Activated CD4-positive, alpha-beta memory T cell treated with anti-CD3 and anti-CD28 coated beads for 36 hours (primary cell): ENCODE results near the gene EMC9. TPM values are rescaled to one million over a fixed set of nuclear protein-coding genes. Genes with fewer than 3 reads are reported as not detected.

ENCODE experiments used
- CTCF ChIA-PET: fragments of 350-600 bp; sonication (Branson Sonifier 250); formaldehyde crosslinking; loops from one replicate; lab custom pipeline; 2021; ENCODE audit warnings: antibody characterized with exemption, inconsistent platforms; lab: Charles Lee
- POLR2A ChIA-PET: fragments of 350-600 bp; sonication (Branson Sonifier 250); formaldehyde crosslinking; loops from one replicate; lab custom pipeline; 2021; ENCODE audit warnings: antibody characterized with exemption; lab: Charles Lee
- DNase-seq: peaks from one replicate; pipeline ENCODE4 v3.0.0-alpha.2; 2020
- H3K27ac Mint-ChIP-seq: one replicate; pipeline ENCODE4 v1.8.0; 2021; ENCODE audit warnings: mixed read lengths
- H3K27me3 Mint-ChIP-seq: one replicate; pipeline ENCODE4 v1.8.0; 2021; ENCODE audit warnings: mixed read lengths
- H3K36me3 Mint-ChIP-seq: one replicate; pipeline ENCODE4 v1.8.0; 2021; ENCODE audit warnings: mixed read lengths
- H3K4me1 Mint-ChIP-seq: one replicate; pipeline ENCODE4 v1.8.0; 2021; ENCODE audit warnings: low read depth, mixed read lengths
- H3K4me3 Mint-ChIP-seq: one replicate; pipeline ENCODE4 v1.8.0; 2021; ENCODE audit warnings: mild to moderate bottlenecking, mixed read lengths
- H3K9me3 Mint-ChIP-seq: one replicate; pipeline ENCODE4 v1.8.0; 2021; ENCODE audit warnings: mixed read lengths
- intact Hi-C: fragments of 100-400 bp; cut with micrococcal nuclease; formaldehyde crosslinking; loops from one replicate; pipeline ENCODE4 v1.15.1; 2023
- total RNA-seq, 2 experiments: library from RNA; stranded (reverse); gene quantifications; one replicate each; pipeline ENCODE4 v1.2.3, GENCODE V29; 2021

EMC9 gene
- total RNA-seq, 2 experiments from 2014 or later: 40.0 to 40.9 TPM

GRCh38 chr14:24146978-24147760, 5.8 kb upstream of the EMC9 start, which contains the start of gene RNF31:
Gene RNF31, plus strand, starts transcription at chr14:24147498. Its CDS starts 201 bp downstream, at chr14:24147699.
- H3K4me1 Mint-ChIP-seq: peaks cover 56% of the 10 kb centered on the region
- H3K9me3 Mint-ChIP-seq: no peaks in the 10 kb centered on the region
- peak within 1 kb of the TSS; percentile 99 for H3K27ac Mint-ChIP-seq
- H3K36me3 Mint-ChIP-seq: peaks cover 59% of the 10 kb centered on the region
- H3K4me3 Mint-ChIP-seq: peak within 1 kb of the TSS; percentile 100
- no peaks in the 10 kb centered on the region for H3K27me3 Mint-ChIP-seq
- peak; percentile 99 for DNase-seq
- ChIA-PET CTCF (interaction anchor here (1.0 to 6.3 kb wide), 12 partner anchors 8 to 161 kb away, joined by 3 to 76 read pairs (median 6); partner anchors contain the start of genes CIDEB, DCAF11, IRF9 and NRL), POLR2A (interaction anchor here (0.5 to 4.1 kb wide), 16 partner anchors 9 to 283 kb away, joined by 3 to 60 read pairs (median 4); partner anchors contain the start of genes CBLN3, CHMP4A, DCAF11 and IRF9)
- intact Hi-C loops: loop anchor here (1.0 to 5.0 kb wide), 10 partner anchors 11 to 284 kb away; partner anchors contain the start of genes CARMIL3, CHMP4A, DCAF11 and DHRS1

- peaks cover 58% of the 10 kb centered on the region for H3K4me1 Mint-ChIP-seq
- H3K4me3 Mint-ChIP-seq: peak within 1 kb of the TSS; percentile 100
- DNase-seq: peak; percentile 95
- peaks cover 59% of the 10 kb centered on the region for H3K36me3 Mint-ChIP-seq
- intact Hi-C loops: loop anchor here (1.0 to 5.0 kb wide), 5 partner anchors 51 to 284 kb away; partner anchors contain the start of genes CARMIL3, DHRS1, GMPR2 and NEDD8
- H3K9me3 Mint-ChIP-seq: no peaks in the 10 kb centered on the region
- ChIA-PET POLR2A (interaction anchor here (0.5 to 4.1 kb wide), 16 partner anchors 10 to 557 kb away, joined by 3 to 60 read pairs (median 4); partner anchors contain the start of genes CBLN3, CHMP4A, DCAF11 and IRF9), CTCF (interaction anchor here (1.0 to 6.3 kb wide), 13 partner anchors 9 to 162 kb away, joined by 3 to 76 read pairs (median 5); partner anchors contain the start of genes CIDEB, DCAF11, IRF9 and NRL)
- H3K27me3 Mint-ChIP-seq: no peaks in the 10 kb centered on the region
- H3K27ac Mint-ChIP-seq: peak within 1 kb of the TSS; percentile 99
These were observed 5.1 kb upstream of the EMC9 start, which contains the start of gene PSME2 for GRCh38 chr14:24146453-24146977. Gene PSME2, minus strand, starts transcription at chr14:24146610. Its CDS starts 29 bp downstream, at chr14:24146581.

GRCh38 chr14:24145690-24146452, 4.5 kb upstream of the EMC9 start:
- no peak for DNase-seq

GRCh38 chr14:24145219-24145618, 3.8 kb upstream of the EMC9 start:
- Mint-ChIP-seq H3K36me3 (peaks cover 56% of the 10 kb centered on the region), H3K27ac (peak overlapping the region; percentile 99), H3K27me3 (no peaks in the 10 kb centered on the region), H3K9me3 (no peaks in the 10 kb centered on the region), H3K4me1 (peaks cover 53% of the 10 kb centered on the region), H3K4me3 (peak overlapping the region; percentile 100)
- CTCF ChIA-PET: interaction anchor here (0.8 to 6.3 kb wide), 5 partner anchors 9 to 55 kb away, joined by 3 to 76 read pairs (median 16); partner anchors contain the start of genes IRF9 and PSME1
- POLR2A ChIA-PET: interaction anchor here (3.4 to 4.1 kb wide), 5 partner anchors 9 to 51 kb away, joined by 18 to 60 read pairs (median 38); partner anchors contain the start of genes DCAF11, IRF9, NRL and PCK2
- intact Hi-C loops: loop anchor here (5.0 kb wide), 1 partner anchor 152 kb away; the partner anchor contains the start of genes DHRS1 and NOP9
- DNase-seq: no peak

More at GRCh38 chr14:24145690-24146452, 4.5 kb upstream of the EMC9 start:
- Mint-ChIP-seq H3K27ac (peak overlapping the region; percentile 99), H3K27me3 (no peaks in the 10 kb centered on the region), H3K4me3 (peak overlapping the region; percentile 100), H3K9me3 (no peaks in the 10 kb centered on the region), H3K4me1 (peaks cover 58% of the 10 kb centered on the region), H3K36me3 (peaks cover 60% of the 10 kb centered on the region)
- POLR2A ChIA-PET: interaction anchor here (0.7 to 4.1 kb wide), 10 partner anchors 9 to 557 kb away, joined by 3 to 60 read pairs (median 12); partner anchors contain the start of genes DCAF11, IRF9, NRL and PCK2
- CTCF ChIA-PET: interaction anchor here (0.8 to 6.3 kb wide), 11 partner anchors 9 to 162 kb away, joined by 3 to 76 read pairs (median 5); partner anchors contain the start of genes CIDEB, IRF9, PSME1 and TINF2
- intact Hi-C loops: loop anchor here (1.0 to 5.0 kb wide), 5 partner anchors 51 to 285 kb away; partner anchors contain the start of genes CARMIL3, DHRS1, GMPR2 and NEDD8

- no peak for DNase-seq
- CTCF ChIA-PET: interaction anchor here (1.5 to 6.3 kb wide), 2 partner anchors 17 to 86 kb away, joined by 3 to 76 read pairs; partner anchors contain the start of gene IRF9
- H3K4me3 Mint-ChIP-seq: peak overlapping the region; percentile 41
- H3K36me3 Mint-ChIP-seq: peaks cover 60% of the 10 kb centered on the region
- H3K9me3 Mint-ChIP-seq: no peaks in the 10 kb centered on the region
- H3K27me3 Mint-ChIP-seq: no peaks in the 10 kb centered on the region
- POLR2A ChIA-PET: interaction anchor here (4.1 kb wide), 1 partner anchor 30 kb away, joined by 38 read pairs; the partner anchor contains the start of genes DCAF11 and NRL
- H3K4me1 Mint-ChIP-seq: peaks cover 54% of the 10 kb centered on the region
- peak overlapping the region; percentile 58 for H3K27ac Mint-ChIP-seq
- intact Hi-C loops: no loop called here
These were observed 3.1 kb upstream of the EMC9 start for GRCh38 chr14:24144451-24144850.

GRCh38 chr14:24143511-24143910, 2.1 kb upstream of the EMC9 start:
- no peak for DNase-seq
- H3K9me3 Mint-ChIP-seq: no peaks in the 10 kb centered on the region
- H3K27me3 Mint-ChIP-seq: no peaks in the 10 kb centered on the region
- H3K36me3 Mint-ChIP-seq: peaks cover 61% of the 10 kb centered on the region
- peak overlapping the region; percentile 38 for H3K27ac Mint-ChIP-seq
- intact Hi-C loops: no loop called here
- ChIA-PET POLR2A (interaction anchor here (1.1 kb wide), 1 partner anchor 52 kb away, joined by 4 read pairs; the partner anchor contains the start of gene TM9SF1), CTCF (interaction anchor here (1.5 to 6.3 kb wide), 2 partner anchors 18 to 85 kb away, joined by 3 to 76 read pairs; partner anchors contain the start of gene IRF9)
- peaks cover 54% of the 10 kb centered on the region for H3K4me1 Mint-ChIP-seq
- H3K4me3 Mint-ChIP-seq: no peak overlapping the region

GRCh38 chr14:24139272-24139934, 2.0 kb downstream of the EMC9 start:
- no peaks in the 10 kb centered on the region for H3K9me3 Mint-ChIP-seq
- peaks cover 60% of the 10 kb centered on the region for H3K36me3 Mint-ChIP-seq
- peaks cover 54% of the 10 kb centered on the region for H3K4me1 Mint-ChIP-seq
- H3K4me3 Mint-ChIP-seq: peak overlapping the region; percentile 97
- POLR2A ChIA-PET: interaction anchor here (1.1 to 4.9 kb wide), 5 partner anchors 21 to 56 kb away, joined by 3 to 73 read pairs (median 17); partner anchors contain the start of genes DCAF11, IRF9 and NRL
- CTCF ChIA-PET: interaction anchor here (1.4 to 7.1 kb wide), 3 partner anchors 21 to 31 kb away, joined by 3 to 59 read pairs (median 5); partner anchors contain the start of gene IRF9
- H3K27me3 Mint-ChIP-seq: no peaks in the 10 kb centered on the region
- DNase-seq: peak; percentile 62
- peak overlapping the region; percentile 64 for H3K27ac Mint-ChIP-seq
- intact Hi-C loops: no loop called here

- H3K9me3 Mint-ChIP-seq: no peaks in the 10 kb centered on the region
- DNase-seq: no peak
- intact Hi-C loops: no loop called here
- peaks cover 50% of the 10 kb centered on the region for H3K4me1 Mint-ChIP-seq
- ChIA-PET CTCF (interaction anchor here (1.4 to 7.1 kb wide), 4 partner anchors 9 to 31 kb away, joined by 3 to 59 read pairs (median 4); partner anchors contain the start of genes IRF9 and RNF31), POLR2A (interaction anchor here (1.1 to 4.9 kb wide), 5 partner anchors 22 to 57 kb away, joined by 3 to 73 read pairs (median 10); partner anchors contain the start of genes DCAF11, IRF9, NRL and PCK2)
- peak overlapping the region; percentile 64 for H3K27ac Mint-ChIP-seq
- no peaks in the 10 kb centered on the region for H3K27me3 Mint-ChIP-seq
- peaks cover 53% of the 10 kb centered on the region for H3K36me3 Mint-ChIP-seq
- peak overlapping the region; percentile 97 for H3K4me3 Mint-ChIP-seq
These were observed 2.8 kb downstream of the EMC9 start for GRCh38 chr14:24138396-24139271.
